Caco-2 (cell line): ENCODE results near the gene THBS4. TPM values are rescaled to one million over a fixed set of nuclear protein-coding genes. Genes with fewer than 3 reads are reported as not detected.
A peak's percentile ranks its signal among the peaks of the same experiment; 100 is the strongest.

ENCODE experiments used
- BruUV-seq: library from RNA; stranded (reverse); fragments of 400-500 nt; replicated peaks from 2 replicates; lab custom pipeline; 2021; lab: Mats Ljungman, UMichigan
- CTCF ChIA-PET: fragments of 300-600 bp; sonication (Branson Sonifier 250); formaldehyde crosslinking; loops from one replicate; lab custom pipeline; 2022; ENCODE audit warnings: antibody characterized with exemption; lab: Charles Lee
- POLR2A ChIA-PET: fragments of 300-600 bp; sonication (Branson Sonifier 250); formaldehyde crosslinking; loops from one replicate; lab custom pipeline; 2022; ENCODE audit warnings: antibody characterized with exemption; lab: Charles Lee
- DNase-seq, 2 experiments: peaks; one replicate each; pipeline versions ENCODE4 v3.0.0 to v3.0.0-alpha.2; 2020 to 2022
- H3K27me3 ChIP-seq: replicated peaks from 2 replicates; pipeline ENCODE4 v1.6.0; 2011; ENCODE audit warnings: low read length; ENCODE audit not compliant: control insufficient read depth, insufficient read depth
- H3K36me3 ChIP-seq: 2 replicates; pipeline ENCODE4 v1.5.1; 2011; ENCODE audit warnings: low read length; ENCODE audit not compliant: control insufficient read depth, insufficient read depth
- H3K4me1 ChIP-seq: fragments of 250-450 bp; sonication (Bioruptor Pico); 2 replicates; pipeline ENCODE4 v1.5.1; 2020; ENCODE audit warnings: mild to moderate bottlenecking
- H3K4me3 ChIP-seq: 2 replicates; pipeline ENCODE4 v1.5.1; 2011; ENCODE audit warnings: low read depth, mild to moderate bottlenecking, control low read depth, low read length
- H3K9me3 ChIP-seq: fragments of 250-450 bp; sonication (Bioruptor Pico); 2 replicates; pipeline ENCODE4 v1.5.1; 2020; ENCODE audit warnings: mild to moderate bottlenecking, moderate library complexity
- H3K27ac Mint-ChIP-seq: one replicate; pipeline ENCODE4 v1.8.0; 2022; ENCODE audit warnings: mixed read lengths; ENCODE audit not compliant: unreplicated experiment
- H3K27me3 Mint-ChIP-seq: one replicate; pipeline ENCODE4 v1.8.0; 2022; ENCODE audit warnings: mixed read lengths; ENCODE audit not compliant: insufficient read depth, unreplicated experiment
- H3K36me3 Mint-ChIP-seq: one replicate; pipeline ENCODE4 v1.8.0; 2022; ENCODE audit warnings: mild to moderate bottlenecking, mixed read lengths; ENCODE audit not compliant: insufficient read depth, unreplicated experiment
- H3K4me1 Mint-ChIP-seq: one replicate; pipeline ENCODE4 v1.8.0; 2022; ENCODE audit warnings: low read depth, mixed read lengths; ENCODE audit not compliant: unreplicated experiment
- H3K4me3 Mint-ChIP-seq: one replicate; pipeline ENCODE4 v1.8.0; 2022; ENCODE audit warnings: mild to moderate bottlenecking, moderate library complexity, mixed read lengths; ENCODE audit not compliant: unreplicated experiment
- H3K9me3 Mint-ChIP-seq: one replicate; pipeline ENCODE4 v1.8.0; 2022; ENCODE audit warnings: mixed read lengths; ENCODE audit not compliant: unreplicated experiment
- intact Hi-C: fragments of 100-400 bp; cut with micrococcal nuclease; formaldehyde crosslinking; loops from one replicate; pipeline ENCODE4 v1.10.0; 2022; ENCODE audit not compliant: unreplicated experiment
- total RNA-seq: library from RNA; stranded (reverse); gene quantifications from 2 replicates; pipeline ENCODE4 v1.2.3, GENCODE V29; 2022
- TF ChIP-seq, protein P1 (sequence below), 2 experiments: fragments of 200-600 bp in 1 of 2; IDR thresholded peaks; 1 replicate in 1 of 2; 2 replicates in 1 of 2; pipeline versions ENCODE4 v1.5.1 to v1.8.0; 2011 to 2022; ENCODE audit warnings: antibody characterized with exemption in 1 of 2, control low read depth in 1 of 2, inconsistent platforms in 1 of 2, low read depth in 1 of 2, low read length in 1 of 2, mild to moderate bottlenecking in 1 of 2, moderate library complexity in 1 of 2; ENCODE audit not compliant: insufficient read depth in 1 of 2, severe bottlenecking in 1 of 2, unreplicated experiment in 1 of 2

The THBS4 gene
- total RNA-seq, 1 experiment from 2014 or later, result not detected

DNA sequence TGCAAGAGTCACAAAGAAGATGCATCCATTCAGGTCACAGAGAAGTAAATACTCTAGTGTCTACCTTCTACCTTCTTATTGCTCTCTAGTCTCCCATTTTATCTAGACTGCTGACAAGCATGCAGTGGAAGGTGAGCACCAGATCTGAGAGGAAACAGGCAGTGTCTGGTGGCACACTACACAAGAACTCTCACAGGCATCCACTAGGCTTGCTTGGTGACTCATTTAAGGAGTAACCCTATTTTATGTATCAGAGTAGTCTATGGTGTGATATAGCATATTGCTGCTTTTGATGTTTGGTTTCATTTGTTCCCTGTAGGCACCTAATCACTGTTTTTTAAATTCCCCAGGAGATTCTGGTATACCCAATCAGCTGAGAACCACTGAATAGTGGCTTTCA lies 1.6 kb upstream of the THBS4 start:
- Histone ChIP-seq H3K27me3 (no peaks in the 10 kb centered on the region), H3K36me3 (no peaks in the 10 kb centered on the region), H3K4me1 (no peaks in the 10 kb centered on the region), H3K4me3 (no peak overlapping the region), H3K9me3 (no peaks in the 10 kb centered on the region)
- BruUV-seq, result no TSS peak
- H3K9me3 Mint-ChIP-seq, result no peaks in the 10 kb centered on the region
- peaks cover 7% of the 10 kb centered on the region for H3K27me3 Mint-ChIP-seq
- no peak overlapping the region for H3K4me3 Mint-ChIP-seq
- H3K27ac Mint-ChIP-seq, result no peak overlapping the region
- H3K36me3 Mint-ChIP-seq, result no peaks in the 10 kb centered on the region
- ChIA-PET POLR2A (no interaction called here), CTCF (no interaction called here)
- no peak for DNase-seq
- intact Hi-C loops, result no loop called here
- TF ChIP-seq, protein P1, sequence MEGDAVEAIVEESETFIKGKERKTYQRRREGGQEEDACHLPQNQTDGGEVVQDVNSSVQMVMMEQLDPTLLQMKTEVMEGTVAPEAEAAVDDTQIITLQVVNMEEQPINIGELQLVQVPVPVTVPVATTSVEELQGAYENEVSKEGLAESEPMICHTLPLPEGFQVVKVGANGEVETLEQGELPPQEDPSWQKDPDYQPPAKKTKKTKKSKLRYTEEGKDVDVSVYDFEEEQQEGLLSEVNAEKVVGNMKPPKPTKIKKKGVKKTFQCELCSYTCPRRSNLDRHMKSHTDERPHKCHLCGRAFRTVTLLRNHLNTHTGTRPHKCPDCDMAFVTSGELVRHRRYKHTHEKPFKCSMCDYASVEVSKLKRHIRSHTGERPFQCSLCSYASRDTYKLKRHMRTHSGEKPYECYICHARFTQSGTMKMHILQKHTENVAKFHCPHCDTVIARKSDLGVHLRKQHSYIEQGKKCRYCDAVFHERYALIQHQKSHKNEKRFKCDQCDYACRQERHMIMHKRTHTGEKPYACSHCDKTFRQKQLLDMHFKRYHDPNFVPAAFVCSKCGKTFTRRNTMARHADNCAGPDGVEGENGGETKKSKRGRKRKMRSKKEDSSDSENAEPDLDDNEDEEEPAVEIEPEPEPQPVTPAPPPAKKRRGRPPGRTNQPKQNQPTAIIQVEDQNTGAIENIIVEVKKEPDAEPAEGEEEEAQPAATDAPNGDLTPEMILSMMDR (IDR thresholded peaks at IDR 0.05; ENCODE audit: insufficient read depth in 1 of 2, low read depth in 1 of 2, low read length in 1 of 2, severe bottlenecking in 1 of 2, unreplicated experiment in 1 of 2), result no peak
- H3K4me1 Mint-ChIP-seq, result no peaks in the 10 kb centered on the region

DNA sequence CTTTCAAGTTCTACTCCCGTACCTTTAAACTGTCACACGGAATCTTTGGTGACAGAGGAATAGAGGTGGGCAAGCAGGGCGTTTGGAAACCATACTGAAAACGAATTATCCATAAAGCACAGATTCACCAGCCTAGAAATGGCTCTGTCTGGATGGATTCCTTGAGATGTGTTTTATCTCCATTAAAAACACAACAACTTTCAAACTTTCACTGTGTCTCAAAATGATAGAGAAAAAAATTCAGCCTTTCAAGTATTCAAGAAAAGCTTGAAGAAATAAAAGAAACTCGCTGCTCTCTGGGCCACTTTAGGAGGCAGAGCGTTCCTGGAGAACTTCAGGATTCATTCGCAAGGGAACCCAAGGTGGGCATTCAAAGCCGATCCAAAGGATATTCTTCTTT lies 589 bp upstream of the THBS4 start:
- DNase-seq, result no peak
- no peak overlapping the region for H3K4me3 ChIP-seq
- H3K36me3 Mint-ChIP-seq, result no peaks in the 10 kb centered on the region
- BruUV-seq, result no TSS peak
- H3K4me1 Mint-ChIP-seq, result no peaks in the 10 kb centered on the region
- CTCF ChIA-PET, result no interaction called here
- H3K36me3 ChIP-seq, result no peaks in the 10 kb centered on the region
- intact Hi-C loops, result no loop called here
- no peaks in the 10 kb centered on the region for H3K4me1 ChIP-seq
- TF ChIP-seq, protein P1 (IDR thresholded peaks at IDR 0.05; ENCODE audit: insufficient read depth in 1 of 2, low read depth in 1 of 2, low read length in 1 of 2, severe bottlenecking in 1 of 2, unreplicated experiment in 1 of 2), result no peak
- no peaks in the 10 kb centered on the region for H3K9me3 ChIP-seq
- no peaks in the 10 kb centered on the region for H3K9me3 Mint-ChIP-seq
- peak overlapping the region; percentile 29 for H3K4me3 Mint-ChIP-seq
- H3K27me3 Mint-ChIP-seq, result peaks cover 7% of the 10 kb centered on the region
- POLR2A ChIA-PET, result no interaction called here
- no peak overlapping the region for H3K27ac Mint-ChIP-seq
- H3K27me3 ChIP-seq, result no peaks in the 10 kb centered on the region

DNA sequence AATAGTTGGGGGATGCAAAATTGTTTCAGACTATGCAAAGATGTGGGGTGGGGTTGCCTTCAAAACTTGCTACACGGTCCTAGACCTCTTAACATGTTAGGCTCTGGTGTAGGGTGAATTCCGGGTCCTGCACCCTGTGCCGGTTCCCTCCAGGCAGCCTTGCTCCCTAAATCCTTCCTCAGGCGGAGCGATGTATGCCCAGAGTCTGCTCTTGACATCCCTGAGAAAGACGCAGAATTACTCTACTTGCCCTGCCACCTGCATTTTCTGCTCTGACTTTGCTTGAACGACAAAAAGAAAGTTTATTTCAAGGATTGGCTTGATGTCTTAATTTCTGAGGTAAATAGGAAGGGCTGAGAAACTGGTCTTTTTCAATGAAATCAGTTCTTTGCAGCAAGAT lies 691 bp downstream of the THBS4 start:
- Histone ChIP-seq H3K36me3 (no peaks in the 10 kb centered on the region), H3K4me1 (no peaks in the 10 kb centered on the region), H3K27me3 (no peaks in the 10 kb centered on the region), H3K9me3 (no peaks in the 10 kb centered on the region), H3K4me3 (no peak overlapping the region)
- Mint-ChIP-seq H3K36me3 (no peaks in the 10 kb centered on the region), H3K4me3 (no peak overlapping the region), H3K9me3 (no peaks in the 10 kb centered on the region), H3K4me1 (no peaks in the 10 kb centered on the region), H3K27ac (no peak overlapping the region), H3K27me3 (peaks cover 10% of the 10 kb centered on the region)
- CTCF ChIA-PET, result no interaction called here
- intact Hi-C loops, result no loop called here
- no peak for DNase-seq
- TF ChIP-seq, protein P1 (IDR thresholded peaks at IDR 0.05; ENCODE audit: insufficient read depth in 1 of 2, low read depth in 1 of 2, low read length in 1 of 2, severe bottlenecking in 1 of 2, unreplicated experiment in 1 of 2), result no peak
- no TSS peak for BruUV-seq
- POLR2A ChIA-PET, result no interaction called here
